ENCODE results near the gene TDRD1.

The TDRD1 gene

DNA sequence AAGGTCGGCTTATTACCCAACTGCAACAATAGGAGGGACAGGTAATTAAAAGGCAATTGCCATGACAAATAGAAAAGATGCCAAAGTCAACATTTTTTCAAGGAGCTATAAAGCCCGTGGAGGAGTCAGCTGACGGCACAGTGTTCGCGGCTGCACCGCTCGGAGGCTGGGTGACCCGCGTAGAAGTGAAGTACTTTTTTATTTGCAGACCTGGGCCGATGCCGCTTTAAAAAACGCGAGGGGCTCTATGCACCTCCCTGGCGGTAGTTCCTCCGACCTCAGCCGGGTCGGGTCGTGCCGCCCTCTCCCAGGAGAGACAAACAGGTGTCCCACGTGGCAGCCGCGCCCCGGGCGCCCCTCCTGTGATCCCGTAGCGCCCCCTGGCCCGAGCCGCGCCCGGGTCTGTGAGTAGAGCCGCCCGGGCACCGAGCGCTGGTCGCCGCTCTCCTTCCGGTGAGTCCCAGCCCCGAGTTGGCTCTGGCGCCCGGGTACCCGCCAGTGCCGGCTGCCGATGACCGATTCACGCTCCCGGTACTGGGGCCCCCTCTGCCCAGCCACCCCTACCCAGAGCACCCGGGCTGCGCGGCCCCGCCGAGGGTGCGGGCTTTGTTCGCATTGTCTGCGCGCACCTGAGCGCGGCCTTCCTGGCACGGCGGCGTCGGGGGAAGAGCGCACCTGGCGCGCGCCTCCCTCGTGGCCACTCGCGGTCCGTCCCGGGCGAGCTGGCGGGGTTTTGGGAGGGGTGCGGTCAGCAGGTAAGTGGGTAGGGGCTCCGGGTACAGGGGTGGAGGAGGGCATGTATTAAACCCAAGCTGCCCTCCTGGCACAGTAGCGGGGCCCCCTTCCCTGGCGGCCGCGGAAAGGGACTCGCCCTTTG is 60.2 kb downstream of the TDRD1 start, which contains the start of gene VWA2:
TSS of gene VWA2 (plus strand) at position 138 of the 877 bp plus-strand sequence. CDS start 9,460 bp downstream, outside the sequence.
- DNase-seq = peak; percentile 70

- no peak for DNase-seq
These were observed 60.8 kb downstream of the TDRD1 start for GRCh38 chr10:114239994-114240345.

DNA sequence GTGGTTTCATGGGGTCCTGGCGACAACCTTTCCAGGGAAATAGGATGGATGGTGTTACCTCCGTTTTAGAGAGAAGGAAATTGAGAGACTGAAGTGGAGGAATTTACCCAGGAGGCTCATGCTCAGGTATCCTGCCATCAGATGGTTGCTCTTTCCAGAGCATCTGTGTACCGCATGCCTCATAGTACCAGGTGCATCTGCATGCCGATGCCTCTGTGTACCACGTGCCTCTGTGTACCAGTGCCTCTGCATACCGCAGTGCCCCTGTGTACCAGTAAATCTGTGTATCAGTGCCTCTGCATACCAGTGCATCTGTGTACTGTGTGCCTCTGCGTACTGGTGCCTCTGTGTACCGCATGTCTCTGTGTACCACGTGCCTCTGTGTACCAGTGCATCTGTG is 63.1 kb downstream of the TDRD1 start:
- no peak for DNase-seq

- no peak for DNase-seq
These were observed 64.5 kb downstream of the TDRD1 start for GRCh38 chr10:114243661-114244060.

GRCh38 chr10:114244126-114244525 is 65.0 kb downstream of the TDRD1 start:
- DNase-seq = no peak

DNA sequence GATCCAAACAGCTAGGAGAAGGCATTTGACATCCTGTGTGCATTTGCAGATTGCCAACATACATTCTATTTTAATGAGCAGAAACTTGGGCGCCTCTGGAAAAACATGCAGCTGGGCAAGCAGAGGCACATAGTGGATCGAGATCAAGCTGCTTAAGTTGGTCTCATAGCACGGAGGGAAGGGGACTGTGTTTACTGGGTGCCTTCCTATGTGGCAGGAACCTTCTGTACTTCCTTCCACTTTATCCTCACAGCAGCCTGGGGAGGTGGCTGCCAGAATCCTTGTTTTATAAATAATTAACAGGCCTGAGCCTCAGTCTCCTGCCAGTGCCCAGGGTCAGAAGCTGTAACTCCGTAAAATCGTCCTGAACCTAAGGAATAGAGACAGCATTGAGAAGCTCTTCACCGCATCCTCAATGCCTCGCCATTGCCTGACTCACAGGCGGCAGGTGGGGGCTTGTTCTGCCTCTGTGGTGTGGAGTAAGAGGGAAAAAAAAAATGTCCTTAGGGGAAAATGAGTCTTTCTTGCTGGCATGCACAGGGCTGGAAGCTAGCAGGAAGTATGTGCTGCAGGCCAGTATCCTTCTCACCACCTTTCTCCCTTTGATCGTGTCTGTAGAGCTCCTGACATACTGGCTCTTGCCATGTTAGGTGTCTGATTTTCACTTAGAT is 66.1 kb downstream of the TDRD1 start:
- DNase-seq = no peak

GRCh38 chr10:114246679-114247305 is 67.6 kb downstream of the TDRD1 start:
- no peak for DNase-seq

DNA sequence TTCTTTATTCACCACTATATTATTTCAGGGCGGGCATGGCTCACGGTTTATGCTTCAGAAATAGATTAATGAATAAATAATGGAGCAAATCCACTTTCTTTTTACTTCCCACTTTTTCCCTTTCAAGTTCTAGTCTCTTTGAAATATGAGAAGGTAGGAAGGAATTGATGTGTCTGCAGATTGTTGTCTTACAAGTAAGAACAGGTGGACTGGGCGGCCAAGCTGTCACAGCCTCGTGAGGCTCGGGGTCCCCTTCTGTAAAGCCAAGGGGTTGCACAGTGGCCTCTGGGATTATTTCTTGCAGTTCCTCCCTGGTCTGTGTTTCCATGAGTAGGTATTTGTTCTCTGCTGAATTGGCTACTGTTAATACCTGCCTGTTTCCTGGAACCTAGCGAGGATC is 71.1 kb downstream of the TDRD1 start:
- no peak for DNase-seq

DNA sequence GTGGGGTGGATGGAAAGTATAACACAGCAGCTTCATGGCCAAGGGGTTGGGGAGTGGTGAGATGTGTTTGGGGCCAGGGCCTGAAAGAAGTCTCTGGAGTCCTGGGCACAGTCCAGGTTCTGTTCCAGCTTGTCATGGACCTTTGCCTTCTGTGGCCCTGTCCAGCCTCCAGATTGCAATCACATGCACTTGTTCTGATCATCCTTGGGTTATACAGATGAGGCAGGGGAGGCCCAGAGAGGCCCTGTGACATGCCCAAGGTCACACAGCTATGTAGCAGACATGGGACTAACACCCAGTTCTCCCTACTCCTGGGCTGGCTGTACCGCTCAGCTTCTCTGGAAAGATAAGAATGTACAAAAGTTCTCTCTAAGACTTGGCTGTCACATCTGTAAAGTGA is 71.6 kb downstream of the TDRD1 start:
- DNase-seq = no peak

DNA sequence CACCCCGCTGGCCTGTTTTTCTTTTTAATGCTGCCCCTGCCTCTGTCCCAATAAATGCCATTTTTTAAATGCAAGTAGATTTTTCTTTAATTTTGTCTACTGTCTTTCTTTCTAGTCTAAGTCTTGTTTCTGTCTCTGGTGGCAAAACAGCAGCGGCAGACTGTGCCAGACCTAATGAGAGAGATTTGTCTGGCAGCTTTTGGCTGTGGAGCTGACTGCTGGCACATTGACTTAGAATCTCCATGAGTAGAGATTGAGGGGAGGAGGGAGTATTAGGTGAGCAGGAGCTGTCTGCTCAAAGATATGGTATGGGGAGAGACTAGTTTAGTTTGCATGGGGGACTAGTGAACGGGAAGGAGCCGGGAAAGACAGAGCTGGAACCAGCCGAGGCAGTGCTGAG is 72.9 kb downstream of the TDRD1 start:
- no peak for DNase-seq

DNA sequence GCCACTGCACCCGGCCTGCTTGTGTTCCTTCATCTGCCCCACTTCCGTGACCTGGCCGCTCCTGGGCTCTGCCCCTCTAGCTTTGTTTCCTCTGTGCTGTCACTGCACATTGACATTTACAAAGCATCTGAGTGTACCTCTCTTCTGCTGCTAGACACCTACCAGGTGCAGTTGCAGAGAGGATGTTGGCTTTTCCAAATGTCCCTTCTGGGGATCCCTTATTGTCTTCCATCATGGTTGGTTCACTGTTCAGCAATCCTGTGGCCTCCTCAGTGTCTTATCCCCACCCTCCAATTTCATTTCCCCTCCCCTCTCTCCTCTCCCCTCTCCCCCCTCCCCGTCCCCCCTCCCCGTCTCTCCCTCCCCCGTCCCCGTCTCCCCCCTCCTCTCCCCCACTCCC is 73.7 kb downstream of the TDRD1 start:
- no peak for DNase-seq

GRCh38 chr10:114255227-114255626 is 76.1 kb downstream of the TDRD1 start:
- DNase-seq = no peak

GRCh38 chr10:114256008-114256765 is 77.0 kb downstream of the TDRD1 start:
- DNase-seq = no peak

GRCh38 chr10:114256822-114257221 is 77.7 kb downstream of the TDRD1 start:
- no peak for DNase-seq

GRCh38 chr10:114257498-114257897 is 78.3 kb downstream of the TDRD1 start:
- DNase-seq = no peak

- DNase-seq = no peak
These were observed 79.2 kb downstream of the TDRD1 start for GRCh38 chr10:114258274-114258840.

- no peak for DNase-seq
These were observed 80.7 kb downstream of the TDRD1 start for GRCh38 chr10:114259824-114260223.

DNA sequence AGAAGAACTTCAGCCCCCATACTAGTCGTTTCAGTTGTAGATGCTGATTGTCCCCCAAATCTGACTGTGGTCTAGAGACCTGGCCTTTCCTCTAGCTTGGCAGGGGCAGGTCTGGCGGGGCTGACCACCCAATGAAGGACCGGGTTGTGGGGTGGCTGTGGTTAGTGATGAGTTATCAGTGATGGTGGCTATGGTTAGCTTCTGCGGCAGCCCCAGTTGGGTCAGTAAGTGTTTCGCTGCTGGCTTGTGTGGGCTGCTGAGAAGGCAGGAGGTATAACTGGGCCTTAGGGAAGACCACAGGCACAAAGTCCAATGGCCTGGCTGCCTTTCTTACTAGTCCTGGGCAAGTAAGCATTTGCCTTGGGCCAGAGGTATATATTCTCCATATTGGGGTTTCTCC is 81.2 kb downstream of the TDRD1 start:
- no peak for DNase-seq

GRCh38 chr10:114261076-114261475 is 81.9 kb downstream of the TDRD1 start:
- no peak for DNase-seq

DNA sequence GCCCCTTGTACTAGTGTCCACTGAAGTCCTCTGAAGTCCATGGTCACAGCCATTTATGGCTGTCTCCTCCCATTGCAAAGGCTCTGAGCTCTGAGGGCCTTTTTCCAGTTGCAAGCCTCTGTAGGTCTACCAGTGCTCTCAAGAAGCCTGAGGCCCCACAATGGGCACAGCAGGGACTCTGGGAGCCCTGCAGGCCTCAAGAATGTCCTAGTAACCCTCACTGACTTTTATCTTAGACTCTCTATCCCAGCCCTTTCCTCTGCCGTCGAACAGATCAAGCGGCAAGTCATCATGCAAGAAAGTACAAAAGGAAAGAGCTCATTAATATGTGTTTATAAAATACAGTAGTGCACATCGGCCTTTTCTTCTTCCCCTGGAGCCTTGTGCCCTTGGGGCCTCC is 83.3 kb downstream of the TDRD1 start:
- no peak for DNase-seq

- no peak for DNase-seq
These were observed 86.4 kb downstream of the TDRD1 start for GRCh38 chr10:114265392-114266053.

DNA sequence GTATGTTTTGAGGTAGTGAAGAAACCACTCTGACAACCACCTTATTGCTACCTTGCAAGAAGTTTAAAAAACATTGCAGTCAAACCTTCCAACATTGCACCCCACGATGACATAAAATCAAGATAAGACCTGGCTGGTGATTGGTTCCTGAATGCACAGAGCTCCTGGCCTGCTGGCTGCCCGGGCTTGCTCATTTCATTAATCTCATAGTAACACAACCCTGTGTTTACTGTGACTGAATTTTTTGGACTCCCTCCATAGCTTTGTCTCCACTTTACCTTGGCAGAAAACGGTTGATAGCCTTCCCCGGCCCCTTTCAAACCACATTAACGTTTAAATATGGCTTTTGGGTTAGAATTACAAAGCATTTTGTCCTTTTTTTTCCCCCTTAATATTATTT is 87.4 kb downstream of the TDRD1 start:
- DNase-seq = peak; percentile 69
